CD4-positive, alpha-beta T cell treated with Interleukin-17A for 4 hours (primary cell): ENCODE data around the gene CCDC170.

ENCODE experiments used
- DNase-seq: peaks from one replicate; pipeline ENCODE4 v3.0.0-alpha.2; 2020; ENCODE audit warnings: mixed read lengths

Gene CCDC170

DNA sequence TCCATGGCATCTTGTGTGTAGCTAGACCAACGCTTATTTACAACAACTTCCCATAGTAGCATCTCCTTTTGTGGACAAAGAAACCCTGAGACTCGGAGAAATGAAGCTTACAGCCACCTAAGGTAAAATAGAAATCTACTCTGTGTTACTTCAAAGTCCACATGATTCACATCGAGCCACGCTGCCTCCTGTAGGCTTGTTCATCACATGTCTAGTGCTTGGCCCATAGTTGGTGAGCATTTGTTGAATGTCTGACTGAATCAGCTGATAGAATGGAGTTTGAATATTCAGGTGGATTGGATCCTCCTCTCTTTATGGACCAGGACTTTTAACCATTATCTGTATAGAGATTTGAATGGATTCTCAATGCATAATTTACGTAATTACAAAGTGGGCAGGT, 130.7 kb downstream of the CCDC170 start:
- no peak for DNase-seq

DNA sequence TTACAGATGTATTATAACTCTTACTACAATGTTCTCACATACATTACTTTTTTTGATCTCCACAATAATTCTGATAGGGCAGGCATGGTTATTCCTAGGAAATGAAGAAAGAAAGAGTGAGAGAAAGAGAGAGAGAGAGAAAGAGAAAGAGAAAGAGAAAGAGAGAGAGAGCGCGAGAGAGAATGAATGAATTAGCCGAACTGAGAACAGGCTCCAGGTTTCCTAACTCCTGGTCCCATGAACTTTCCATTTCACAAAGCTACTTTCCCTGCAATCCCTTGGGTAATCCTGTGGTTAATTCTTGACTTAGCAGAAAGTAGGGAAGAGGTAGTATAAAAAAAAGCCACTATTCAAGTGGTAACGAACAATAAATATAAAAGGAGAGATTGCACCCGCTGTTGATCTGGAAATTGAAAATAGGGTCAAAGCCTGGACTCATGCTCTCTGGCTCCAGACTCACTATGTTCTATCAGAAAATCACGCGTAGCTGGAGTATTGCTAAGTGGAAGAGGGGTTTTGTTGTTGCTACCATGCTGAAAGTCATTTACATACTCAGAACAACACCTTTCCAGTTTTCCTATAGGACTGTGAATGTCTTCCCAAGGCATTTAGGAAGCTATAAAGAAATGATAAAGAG, 131.2 kb downstream of the CCDC170 start:
- DNase-seq, result no peak

DNA sequence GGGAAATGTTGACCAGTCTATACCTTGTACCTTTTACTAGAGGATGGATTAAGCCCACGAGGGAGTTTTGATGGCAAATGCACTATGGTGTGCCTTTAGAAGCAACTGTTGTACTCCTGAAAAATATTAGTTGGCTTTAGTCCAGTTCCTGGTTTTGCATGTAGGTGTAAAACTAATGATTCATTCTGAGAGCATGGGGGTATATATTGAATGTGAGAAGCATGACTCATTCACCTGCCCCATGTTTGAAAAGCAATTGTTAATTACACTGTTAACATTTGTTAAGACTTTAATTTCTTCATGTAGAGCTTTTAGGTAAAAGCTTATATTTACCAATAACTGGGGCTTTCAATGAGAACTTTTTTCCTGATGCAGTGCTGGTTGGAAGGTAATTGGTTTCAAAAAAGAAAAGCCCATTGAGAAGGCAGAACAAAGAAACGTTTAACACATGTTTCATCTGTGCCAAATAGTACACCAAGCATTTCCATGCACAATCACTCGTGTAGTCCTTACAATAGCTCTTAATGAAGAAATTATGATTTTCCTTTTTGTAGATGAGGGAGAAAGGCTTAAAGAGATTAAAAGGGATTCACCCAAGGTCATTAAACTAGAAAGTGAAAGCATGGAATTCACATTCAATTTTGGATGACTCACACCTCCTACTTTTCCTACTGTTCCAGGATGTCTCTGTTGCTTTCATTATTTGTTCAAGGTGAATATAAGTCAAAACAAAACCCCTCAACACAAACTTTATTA, 134.1 kb downstream of the CCDC170 start:
- DNase-seq, result no peak

DNA sequence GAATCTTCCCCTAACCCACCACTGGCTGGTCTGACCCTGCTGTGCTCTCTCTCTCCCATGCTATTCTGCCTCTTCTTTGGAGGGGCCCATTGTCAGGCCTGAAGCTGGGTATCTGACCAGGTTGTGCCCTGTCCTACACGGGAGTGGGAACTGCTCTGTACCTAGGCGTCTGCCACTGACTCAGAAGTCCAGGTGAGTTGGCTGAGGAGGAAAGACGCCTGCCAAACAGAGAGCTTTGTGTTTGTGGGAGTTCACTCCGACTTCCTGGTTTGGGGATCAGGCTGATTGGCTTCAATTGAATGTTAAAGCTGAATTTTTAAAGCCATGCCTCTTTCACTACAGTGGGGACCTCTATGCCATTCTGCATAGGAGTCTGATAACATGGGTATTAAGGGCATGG, 136.0 kb downstream of the CCDC170 start:
- no peak for DNase-seq

- no peak for DNase-seq
These were observed 136.6 kb downstream of the CCDC170 start for GRCh38 chr6:151630387-151630786.

DNA sequence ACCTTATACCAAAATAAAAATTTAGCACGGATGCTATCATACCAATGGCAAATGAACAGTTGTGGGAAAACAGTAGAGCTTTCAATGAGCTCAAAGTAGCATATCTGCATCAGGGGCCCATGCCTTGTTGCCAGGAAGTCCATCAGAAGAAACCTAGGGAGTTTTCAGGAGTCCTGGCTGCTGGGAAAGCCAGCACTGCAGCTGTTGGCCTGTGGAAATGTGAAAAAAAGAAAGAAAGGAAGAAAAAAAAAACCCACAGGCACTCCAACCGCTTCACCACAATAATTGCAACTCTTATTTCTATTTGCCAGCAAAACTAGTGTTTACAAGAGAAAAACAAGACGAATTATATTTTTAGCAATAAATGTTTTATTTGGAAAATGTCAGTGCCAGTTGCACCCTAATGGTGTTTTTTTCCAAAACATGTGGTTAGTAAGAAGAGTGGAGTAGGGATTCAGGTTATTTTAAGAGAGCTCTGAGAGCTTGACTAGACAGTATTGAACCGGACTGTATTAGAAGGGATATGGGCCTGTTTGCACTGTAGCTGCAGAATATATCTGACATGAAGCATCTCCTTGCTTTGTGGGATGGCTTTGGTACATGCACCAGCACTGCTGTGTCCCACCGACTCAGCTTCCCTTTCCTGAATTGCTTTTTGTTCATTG, 137.3 kb downstream of the CCDC170 start:
- no peak for DNase-seq

DNA sequence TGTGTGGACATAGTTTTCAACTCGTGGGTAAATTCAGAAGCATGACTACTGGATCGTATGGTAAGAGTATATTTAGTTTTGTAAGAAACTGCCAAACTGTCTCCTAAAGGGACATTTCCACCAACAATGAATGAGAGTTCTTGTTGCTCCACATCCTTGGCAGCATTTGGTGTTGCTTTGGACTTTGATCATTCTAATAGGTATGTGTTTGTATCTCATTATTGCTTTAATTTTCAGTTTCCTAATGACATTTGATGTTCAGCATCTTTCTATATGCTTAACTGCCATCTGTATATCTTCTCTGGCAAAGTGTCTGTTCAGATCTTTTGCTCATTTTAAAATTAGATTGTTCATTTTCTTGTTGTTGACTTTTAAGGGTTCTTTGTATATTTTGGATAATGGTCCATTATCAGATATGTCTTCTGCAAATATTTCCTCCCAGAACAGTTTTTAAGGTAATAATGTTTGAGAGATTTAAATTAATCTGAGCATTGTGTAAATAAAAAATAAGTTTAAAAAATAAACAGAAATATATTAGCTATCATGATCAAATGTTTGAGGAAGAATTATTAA, 138.7 kb downstream of the CCDC170 start:
- no peak for DNase-seq

- no peak for DNase-seq
These were observed 139.9 kb downstream of the CCDC170 start for GRCh38 chr6:151633526-151634335.

DNA sequence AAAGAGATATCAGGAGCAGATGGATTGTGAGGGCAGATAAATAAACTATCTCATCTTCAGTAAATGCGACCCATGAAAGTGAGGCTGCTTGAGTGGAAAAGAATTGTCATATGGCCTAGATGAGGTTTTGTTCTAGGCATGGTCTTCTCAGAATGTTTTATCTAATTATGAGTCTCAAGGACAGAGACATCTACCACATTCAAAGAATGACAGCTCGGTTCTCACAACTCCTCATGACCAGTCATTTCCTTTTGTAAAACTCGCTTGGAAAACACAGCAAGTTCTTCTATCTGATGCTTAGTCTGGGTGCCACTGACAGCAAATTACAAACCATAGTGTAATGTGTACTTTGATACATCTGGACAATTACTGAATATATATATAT, 140.5 kb downstream of the CCDC170 start:
- no peak for DNase-seq

DNA sequence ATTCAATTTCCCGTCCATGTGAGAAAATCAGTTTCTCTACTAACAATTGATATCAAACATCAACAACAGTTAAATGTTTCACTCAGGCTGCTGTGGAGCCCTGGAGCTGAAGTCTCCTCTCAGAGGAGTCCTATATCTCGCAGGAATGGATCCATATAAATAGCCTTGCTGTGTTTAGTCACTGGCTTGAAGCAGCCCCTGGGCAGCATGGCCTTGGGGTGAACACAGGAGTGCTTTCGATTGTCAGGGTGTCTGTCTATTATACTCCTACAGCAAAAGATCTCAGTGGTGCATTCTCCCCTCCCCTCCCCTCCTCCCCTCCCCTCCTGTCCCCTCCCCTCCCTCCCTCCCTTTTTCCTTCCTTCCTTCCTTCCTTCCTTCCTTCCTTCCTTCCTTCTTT, 141.9 kb downstream of the CCDC170 start:
- no peak for DNase-seq

GRCh38 chr6:151637814-151638213, 144.0 kb downstream of the CCDC170 start:
- DNase-seq, result no peak

DNA sequence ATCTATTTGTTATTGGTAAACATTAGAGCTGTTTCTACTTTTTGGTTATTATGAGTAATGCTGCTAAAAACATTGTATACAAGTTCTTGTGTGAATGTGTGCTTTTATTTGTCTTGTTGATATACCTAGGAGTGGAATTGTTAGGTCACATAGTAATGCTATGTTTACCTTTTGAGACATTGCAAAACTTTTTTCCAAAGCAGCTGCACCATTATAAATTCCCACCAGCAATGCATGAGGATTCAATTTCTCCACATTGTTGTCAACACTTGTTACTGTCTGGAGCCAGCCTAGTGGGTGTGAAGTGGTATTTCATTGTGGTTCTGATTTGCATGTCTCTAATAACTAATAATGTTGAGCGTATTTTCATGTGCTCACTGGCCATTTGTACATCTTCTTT, 145.9 kb downstream of the CCDC170 start:
- DNase-seq, result no peak

GRCh38 chr6:151641028-151641427, 147.2 kb downstream of the CCDC170 start:
- DNase-seq, result no peak

GRCh38 chr6:151647976-151648639, 154.3 kb downstream of the CCDC170 start:
- no peak for DNase-seq

DNA sequence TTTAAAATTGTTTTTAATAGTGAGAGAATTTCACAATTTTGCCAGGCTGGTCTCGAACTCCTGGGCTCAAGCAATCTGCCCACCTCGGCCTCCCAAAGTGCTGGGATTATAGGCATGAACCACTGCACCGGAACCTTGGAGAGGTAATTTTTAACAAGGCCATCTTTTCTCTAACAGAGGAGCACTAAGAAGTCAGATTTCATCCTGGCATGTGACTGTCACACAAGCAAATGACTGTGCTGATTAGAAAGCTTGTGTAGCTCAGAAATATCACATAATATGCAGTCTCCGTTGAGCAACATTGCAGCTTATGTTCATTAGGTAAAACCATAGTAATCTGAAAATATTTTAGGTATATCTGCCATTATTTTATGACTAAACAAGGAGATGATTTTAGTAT, 156.0 kb downstream of the CCDC170 start:
- no peak for DNase-seq

GRCh38 chr6:151651639-151652038, 157.8 kb downstream of the CCDC170 start:
- DNase-seq, result no peak

DNA sequence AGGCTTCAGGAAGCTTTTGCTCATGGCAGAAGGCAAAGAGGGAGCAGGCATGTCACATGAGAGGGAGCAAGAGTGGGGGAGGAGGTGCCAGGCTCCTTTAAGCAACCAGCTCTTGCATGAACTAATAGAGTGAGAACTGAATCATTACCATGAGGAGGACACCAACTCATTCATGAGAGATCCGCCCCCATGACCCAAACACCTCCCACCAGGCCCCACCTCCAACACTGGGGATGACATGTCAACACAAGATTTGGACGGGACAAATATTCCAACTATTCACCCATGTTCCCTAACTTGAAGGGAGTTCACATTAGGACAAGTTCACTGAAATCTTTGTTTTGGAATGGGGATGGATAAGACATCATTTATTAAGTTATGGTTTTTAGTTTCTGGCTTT, 158.5 kb downstream of the CCDC170 start:
- DNase-seq, result no peak

GRCh38 chr6:151655099-151655498, 161.3 kb downstream of the CCDC170 start:
- DNase-seq, result no peak

GRCh38 chr6:151656392-151656791, 162.6 kb downstream of the CCDC170 start:
- DNase-seq, result no peak

DNA sequence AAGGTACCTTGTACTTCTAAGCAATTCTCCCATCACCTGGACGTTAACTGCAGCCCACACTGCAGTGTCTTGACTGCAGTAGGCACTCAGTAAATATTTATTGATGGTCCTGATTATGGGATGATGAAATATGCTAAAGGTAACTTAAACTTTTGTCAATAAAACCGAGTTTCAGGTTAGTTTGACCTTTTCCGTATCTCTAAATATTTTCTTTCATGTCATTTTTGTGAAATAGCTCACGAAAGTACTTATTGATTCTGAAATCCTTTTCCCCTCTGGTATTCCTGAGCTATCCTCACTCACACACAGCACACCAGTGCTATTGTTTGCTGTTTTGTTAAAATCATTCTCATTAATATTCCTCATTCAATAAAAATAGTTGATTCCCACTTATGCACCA, 164.3 kb downstream of the CCDC170 start:
- no peak for DNase-seq

DNA sequence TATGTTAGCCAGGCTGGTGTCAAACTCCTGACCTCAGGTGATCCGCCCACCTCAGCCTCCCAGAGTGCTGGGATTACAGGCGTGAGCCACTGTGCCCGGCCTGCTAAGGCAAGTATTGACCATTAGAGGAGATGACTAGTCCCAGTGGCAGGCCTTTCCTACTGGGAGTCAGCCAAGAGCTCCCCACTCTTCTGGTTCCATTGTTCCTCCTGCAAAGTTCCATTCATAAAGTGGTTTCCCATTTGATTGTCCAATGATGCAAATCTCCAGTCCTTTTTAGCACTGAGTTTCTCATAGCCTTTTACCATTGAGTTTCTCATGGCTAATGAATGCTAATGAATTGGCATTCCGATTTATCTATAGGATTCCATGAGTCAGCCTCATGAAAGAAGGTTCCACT, 165.4 kb downstream of the CCDC170 start:
- no peak for DNase-seq

GRCh38 chr6:151661509-151661908, 167.7 kb downstream of the CCDC170 start:
- DNase-seq, result no peak
